Activated B cell treated with CpG ODN at 0.5 μM for 24 hours (primary cell): ENCODE data around the gene KIRREL3. TPM values are rescaled to one million over a fixed set of nuclear protein-coding genes. Genes with fewer than 3 reads are reported as not detected.

Experiments used
- ATAC-seq: fragments of 200-7000 bp; cut with Tn5 transposase; one replicate; pipeline ENCODE4 v1.10.0; 2021; ENCODE audit warnings: low read depth, mild to moderate bottlenecking, moderate library complexity
- CTCF ChIA-PET: fragments of 350-600 bp; sonication (Branson Sonifier 250); formaldehyde crosslinking; loops from one replicate; lab custom pipeline; 2021; ENCODE audit warnings: antibody characterized with exemption; lab: Charles Lee
- POLR2A ChIA-PET: fragments of 350-600 bp; sonication (Branson Sonifier 250); formaldehyde crosslinking; loops from one replicate; lab custom pipeline; 2021; ENCODE audit warnings: antibody characterized with exemption; lab: Charles Lee
- DNase-seq: peaks from one replicate; pipeline ENCODE4 v3.0.0; 2022
- H3K27ac Mint-ChIP-seq: one replicate; pipeline ENCODE4 v1.8.0; 2020; ENCODE audit warnings: mixed read lengths
- H3K27me3 Mint-ChIP-seq: one replicate; pipeline ENCODE4 v1.8.0; 2021; ENCODE audit warnings: mixed read lengths
- H3K36me3 Mint-ChIP-seq: one replicate; pipeline ENCODE4 v1.8.0; 2021; ENCODE audit warnings: low read depth, mixed read lengths
- H3K4me1 Mint-ChIP-seq: one replicate; pipeline ENCODE4 v1.8.0; 2021; ENCODE audit warnings: mixed read lengths
- H3K4me3 Mint-ChIP-seq: one replicate; pipeline ENCODE4 v1.8.0; 2020; ENCODE audit warnings: mild to moderate bottlenecking, mixed read lengths
- H3K9me3 Mint-ChIP-seq: one replicate; pipeline ENCODE4 v1.8.0; 2020; ENCODE audit warnings: mixed read lengths
- CTCF ChIP-seq: fragments of 200-600 bp; IDR thresholded peaks from one replicate; pipeline ENCODE4 v1.8.0; 2022; ENCODE audit warnings: antibody characterized with exemption, mild to moderate bottlenecking
- intact Hi-C: fragments of 100-400 bp; cut with micrococcal nuclease; formaldehyde crosslinking; loops from one replicate; pipeline ENCODE4 v1.15.1; 2024
- total RNA-seq: library from RNA; stranded (reverse); gene quantifications from 2 replicates; pipeline ENCODE4 v1.2.3, GENCODE V29; 2022

KIRREL3 gene
- total RNA-seq, 1 donor from 2014 or later = not detected

- no peak overlapping the region for H3K27ac Mint-ChIP-seq
- POLR2A ChIA-PET = no interaction called here
- no peak for TF ChIP-seq CTCF
- intact Hi-C loops = no loop called here
- CTCF ChIA-PET = no interaction called here
- no peak for DNase-seq
- H3K4me1 Mint-ChIP-seq = no peaks in the 10 kb centered on the region
- peaks cover 22% of the 10 kb centered on the region for H3K27me3 Mint-ChIP-seq
- H3K36me3 Mint-ChIP-seq = no peaks in the 10 kb centered on the region
- ATAC-seq = no peak
- no peak overlapping the region for H3K4me3 Mint-ChIP-seq
- no peaks in the 10 kb centered on the region for H3K9me3 Mint-ChIP-seq
These were observed 396.1 kb downstream of the KIRREL3 start for GRCh38 chr11:126604461-126604860.

- Mint-ChIP-seq H3K27me3 (peaks cover 22% of the 10 kb centered on the region), H3K27ac (no peak overlapping the region), H3K9me3 (no peaks in the 10 kb centered on the region), H3K4me1 (no peaks in the 10 kb centered on the region), H3K36me3 (no peaks in the 10 kb centered on the region), H3K4me3 (no peak overlapping the region)
- no peak for TF ChIP-seq CTCF
- intact Hi-C loops = no loop called here
- POLR2A ChIA-PET = no interaction called here
- CTCF ChIA-PET = no interaction called here
- no peak for ATAC-seq
- DNase-seq = no peak
These were observed 397.1 kb downstream of the KIRREL3 start for GRCh38 chr11:126603486-126603885.

- intact Hi-C loops = no loop called here
- H3K9me3 Mint-ChIP-seq = no peaks in the 10 kb centered on the region
- peaks cover 22% of the 10 kb centered on the region for H3K27me3 Mint-ChIP-seq
These were observed 397.6 kb downstream of the KIRREL3 start for GRCh38 chr11:126602993-126603392.

GRCh38 chr11:126602349-126602940 lies 398.1 kb downstream of the KIRREL3 start:
- H3K4me3 Mint-ChIP-seq = no peak overlapping the region
- CTCF ChIA-PET = no interaction called here

More at GRCh38 chr11:126602993-126603392, 397.6 kb downstream of the KIRREL3 start:
- Mint-ChIP-seq H3K27ac (no peak overlapping the region), H3K4me3 (no peak overlapping the region), H3K36me3 (no peaks in the 10 kb centered on the region), H3K4me1 (no peaks in the 10 kb centered on the region)
- ATAC-seq = no peak
- ChIA-PET POLR2A (no interaction called here), CTCF (no interaction called here)
- no peak for DNase-seq
- TF ChIP-seq CTCF = no peak

More at GRCh38 chr11:126602349-126602940, 398.1 kb downstream of the KIRREL3 start:
- H3K36me3 Mint-ChIP-seq = no peaks in the 10 kb centered on the region
- intact Hi-C loops = no loop called here
- POLR2A ChIA-PET = no interaction called here
- no peak for TF ChIP-seq CTCF
- DNase-seq (no peak), ATAC-seq (no peak)
- no peak overlapping the region for H3K27ac Mint-ChIP-seq
- H3K9me3 Mint-ChIP-seq = no peaks in the 10 kb centered on the region
- H3K27me3 Mint-ChIP-seq = peaks cover 22% of the 10 kb centered on the region
- H3K4me1 Mint-ChIP-seq = no peaks in the 10 kb centered on the region
